Measurements from ENCODE around the gene ATP5PB. TPM values are rescaled to one million over a fixed set of nuclear protein-coding genes. Genes with fewer than 3 reads are reported as not detected.
A peak's percentile ranks its signal among the peaks of the same experiment; 100 is the strongest.

The ATP5PB gene
- 10 to 100 TPM; 92.1 to 99.9 TPM for total RNA-seq

DNA sequence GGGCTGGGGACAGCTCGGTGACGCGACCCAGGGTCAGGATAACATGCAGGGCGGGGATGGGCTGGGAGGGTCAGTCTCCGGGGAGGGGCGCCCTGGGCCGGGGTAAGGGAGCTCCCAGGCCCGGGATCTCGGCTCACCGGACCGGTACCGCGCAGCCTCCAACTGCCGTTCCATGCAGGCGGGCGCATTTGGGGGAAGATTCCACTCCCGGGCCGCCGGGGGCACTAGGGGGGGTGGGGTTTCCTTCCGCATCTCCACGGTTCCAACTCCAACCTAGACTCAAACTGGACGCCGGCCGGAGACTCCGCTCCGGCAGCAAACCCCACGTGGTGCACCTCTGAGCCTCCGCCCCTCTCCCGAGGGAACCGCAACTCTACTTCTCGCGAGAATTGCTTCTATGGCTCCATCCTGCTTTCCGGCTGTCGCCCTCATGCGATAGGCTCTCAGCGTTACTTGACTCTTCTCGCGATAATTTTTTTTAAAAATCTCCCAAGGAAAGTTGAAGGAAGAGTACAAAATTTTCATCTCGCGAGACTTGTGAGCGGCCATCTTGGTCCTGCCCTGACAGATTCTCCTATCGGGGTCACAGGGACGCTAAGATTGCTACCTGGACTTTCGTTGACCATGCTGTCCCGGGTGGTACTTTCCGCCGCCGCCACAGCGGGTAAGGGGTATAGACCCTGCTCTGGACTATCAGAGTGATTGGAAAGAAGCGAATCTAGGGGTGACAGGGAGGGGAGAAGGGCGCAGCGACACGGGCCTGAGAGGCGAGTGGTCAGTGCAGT, at the start of gene ATP5PB, which contains the start of gene WDR77:
Gene ATP5PB, plus strand, starts transcription at position 547 of the 785 bp plus-strand sequence. Its CDS starts 78 bp downstream, at position 625.
Gene WDR77, minus strand, starts transcription at position 339 of the 785 bp plus-strand sequence. Its CDS starts 87 bp downstream, at position 252.
- Histone ChIP-seq H3K27me3 (replicated peaks; ENCODE audit: insufficient read depth) (no peaks in the 10 kb centered on the region), H3K27ac (peak within 1 kb of the TSS; percentile 58 to 86), H3K36me3 (no peaks in the 10 kb centered on the region), H3K4me3 (peak within 1 kb of the TSS; percentile 79), H3K9me3 (no peaks in the 10 kb centered on the region), H3K4me1 (ENCODE audit: control insufficient read depth in 1 of 2, low read depth in 2 of 2) (peaks cover 24 to 53% of the 10 kb centered on the region in 2 donors)
- TF ChIP-seq, protein P1, sequence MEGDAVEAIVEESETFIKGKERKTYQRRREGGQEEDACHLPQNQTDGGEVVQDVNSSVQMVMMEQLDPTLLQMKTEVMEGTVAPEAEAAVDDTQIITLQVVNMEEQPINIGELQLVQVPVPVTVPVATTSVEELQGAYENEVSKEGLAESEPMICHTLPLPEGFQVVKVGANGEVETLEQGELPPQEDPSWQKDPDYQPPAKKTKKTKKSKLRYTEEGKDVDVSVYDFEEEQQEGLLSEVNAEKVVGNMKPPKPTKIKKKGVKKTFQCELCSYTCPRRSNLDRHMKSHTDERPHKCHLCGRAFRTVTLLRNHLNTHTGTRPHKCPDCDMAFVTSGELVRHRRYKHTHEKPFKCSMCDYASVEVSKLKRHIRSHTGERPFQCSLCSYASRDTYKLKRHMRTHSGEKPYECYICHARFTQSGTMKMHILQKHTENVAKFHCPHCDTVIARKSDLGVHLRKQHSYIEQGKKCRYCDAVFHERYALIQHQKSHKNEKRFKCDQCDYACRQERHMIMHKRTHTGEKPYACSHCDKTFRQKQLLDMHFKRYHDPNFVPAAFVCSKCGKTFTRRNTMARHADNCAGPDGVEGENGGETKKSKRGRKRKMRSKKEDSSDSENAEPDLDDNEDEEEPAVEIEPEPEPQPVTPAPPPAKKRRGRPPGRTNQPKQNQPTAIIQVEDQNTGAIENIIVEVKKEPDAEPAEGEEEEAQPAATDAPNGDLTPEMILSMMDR (IDR thresholded peaks at IDR 0.05), result no peak
- ATAC-seq (ENCODE audit: insufficient number of reproducible peaks, low FRiP score, low read depth), result peak; percentile 100
- DNase-seq (ENCODE audit: low spot score), result peak; percentile 86

- DNase-seq (ENCODE audit: low spot score) (no peak), ATAC-seq (ENCODE audit: insufficient number of reproducible peaks, low FRiP score, low read depth) (no peak)
- TF ChIP-seq, protein P1 (IDR thresholded peaks at IDR 0.05), result peak; percentile 65
- no peaks in the 10 kb centered on the region for H3K9me3 ChIP-seq
- no peaks in the 10 kb centered on the region for H3K27me3 ChIP-seq (replicated peaks; ENCODE audit: insufficient read depth)
- no peak overlapping the region for H3K27ac ChIP-seq
- H3K36me3 ChIP-seq, result no peaks in the 10 kb centered on the region
- no peak overlapping the region for H3K4me3 ChIP-seq
- no peaks in the 10 kb centered on the region for H3K4me1 ChIP-seq (ENCODE audit: control insufficient read depth in 1 of 2, low read depth in 2 of 2)
Measured at GRCh38 chr1:111399792-111400610, 49.3 kb upstream of the ATP5PB start.

DNA sequence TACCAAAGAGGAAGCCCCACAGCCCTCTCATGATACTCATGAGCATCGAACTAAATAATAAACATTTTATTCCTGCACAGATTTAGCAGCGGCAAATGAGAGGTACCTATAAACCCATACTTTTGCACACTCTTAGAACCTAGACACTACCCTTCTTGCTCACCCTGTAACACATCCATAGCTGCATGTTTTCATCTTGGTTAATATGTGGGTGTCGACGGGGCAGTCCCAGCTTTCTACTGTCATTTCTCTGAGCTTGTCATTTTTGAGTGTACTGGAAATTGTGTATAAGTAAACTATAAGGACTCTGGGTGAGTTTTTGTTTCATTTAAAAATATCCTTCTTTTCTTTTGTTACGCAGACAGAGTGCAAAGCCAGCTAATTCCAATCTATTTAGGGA, 47.2 kb upstream of the ATP5PB start:
- H3K36me3 ChIP-seq, result no peaks in the 10 kb centered on the region
- H3K4me3 ChIP-seq, result no peak overlapping the region
- no peaks in the 10 kb centered on the region for H3K4me1 ChIP-seq (ENCODE audit: control insufficient read depth in 1 of 2, low read depth in 2 of 2)
- H3K9me3 ChIP-seq, result no peaks in the 10 kb centered on the region
- DNase-seq (ENCODE audit: low spot score) (no peak), ATAC-seq (ENCODE audit: insufficient number of reproducible peaks, low FRiP score, low read depth) (no peak)
- no peaks in the 10 kb centered on the region for H3K27me3 ChIP-seq (replicated peaks; ENCODE audit: insufficient read depth)
- TF ChIP-seq, protein P1 (IDR thresholded peaks at IDR 0.05), result no peak
- no peak overlapping the region for H3K27ac ChIP-seq

- Histone ChIP-seq H3K36me3 (no peaks in the 10 kb centered on the region), H3K4me1 (ENCODE audit: control insufficient read depth in 1 of 2, low read depth in 2 of 2) (no peaks in the 10 kb centered on the region), H3K9me3 (no peaks in the 10 kb centered on the region), H3K27me3 (replicated peaks; ENCODE audit: insufficient read depth) (no peaks in the 10 kb centered on the region), H3K4me3 (no peak overlapping the region), H3K27ac (no peak overlapping the region)
- no peak for DNase-seq (ENCODE audit: low spot score)
- ATAC-seq (ENCODE audit: insufficient number of reproducible peaks, low FRiP score, low read depth), result no peak
- TF ChIP-seq, protein P1 (IDR thresholded peaks at IDR 0.05), result no peak
Measured at GRCh38 chr1:111404588-111404987, 44.7 kb upstream of the ATP5PB start.

- Histone ChIP-seq H3K36me3 (no peaks in the 10 kb centered on the region), H3K27ac (no peak overlapping the region), H3K27me3 (replicated peaks; ENCODE audit: insufficient read depth) (no peaks in the 10 kb centered on the region), H3K4me3 (no peak overlapping the region), H3K4me1 (ENCODE audit: control insufficient read depth in 1 of 2, low read depth in 2 of 2) (no peaks in the 10 kb centered on the region), H3K9me3 (no peaks in the 10 kb centered on the region)
- ATAC-seq (ENCODE audit: insufficient number of reproducible peaks, low FRiP score, low read depth) (no peak), DNase-seq (ENCODE audit: low spot score) (no peak)
- TF ChIP-seq, protein P1 (IDR thresholded peaks at IDR 0.05), result no peak
Measured at GRCh38 chr1:111406321-111406768, 42.9 kb upstream of the ATP5PB start.
